ENCODE results near the gene CPPED1.

The CPPED1 gene

DNA sequence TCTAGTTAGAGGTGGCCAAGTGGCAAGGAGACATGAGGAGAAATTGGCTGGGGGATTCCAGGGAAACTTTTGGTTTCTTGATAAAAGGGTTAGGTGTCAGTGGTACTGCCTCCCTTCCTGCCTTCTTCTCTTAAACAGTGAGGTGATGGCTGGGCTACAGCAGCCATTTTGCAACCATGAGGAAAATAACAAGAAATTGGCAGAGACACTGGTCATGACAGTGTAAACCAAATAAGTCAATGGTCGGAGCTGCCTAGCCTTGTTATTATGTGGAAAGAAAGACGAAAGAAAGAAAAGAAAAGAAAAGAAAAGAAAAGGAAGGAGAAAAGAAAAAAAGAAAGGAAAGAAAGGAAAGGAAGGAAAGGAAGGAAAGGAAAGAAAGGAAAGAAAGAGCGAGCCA lies 63.9 kb downstream of the CPPED1 start:
- DNase-seq (ENCODE audit: low read depth in 1 of 2, low spot score in 1 of 2): no peak

DNA sequence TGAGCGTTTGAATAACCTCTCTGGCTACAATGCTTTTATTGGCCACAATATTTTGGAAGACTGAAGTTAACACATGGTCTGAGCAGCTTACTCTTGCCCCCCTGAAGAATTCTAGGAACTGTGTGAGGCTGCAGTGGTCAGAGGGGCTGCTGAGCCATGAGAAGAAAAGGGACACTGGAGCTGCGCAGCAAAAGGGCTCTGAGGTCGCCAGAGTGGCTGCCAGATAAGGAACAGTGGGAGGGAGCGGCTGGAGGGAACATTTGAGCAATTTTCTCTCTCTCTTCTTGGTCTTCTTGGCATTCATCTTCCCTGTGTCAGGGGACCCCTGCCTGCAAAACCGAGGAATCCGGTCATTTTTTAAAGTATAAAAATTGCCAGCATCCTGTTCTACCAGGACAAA lies 66.1 kb downstream of the CPPED1 start:
- no peak for DNase-seq (ENCODE audit: low read depth in 1 of 2, low spot score in 1 of 2)

DNA sequence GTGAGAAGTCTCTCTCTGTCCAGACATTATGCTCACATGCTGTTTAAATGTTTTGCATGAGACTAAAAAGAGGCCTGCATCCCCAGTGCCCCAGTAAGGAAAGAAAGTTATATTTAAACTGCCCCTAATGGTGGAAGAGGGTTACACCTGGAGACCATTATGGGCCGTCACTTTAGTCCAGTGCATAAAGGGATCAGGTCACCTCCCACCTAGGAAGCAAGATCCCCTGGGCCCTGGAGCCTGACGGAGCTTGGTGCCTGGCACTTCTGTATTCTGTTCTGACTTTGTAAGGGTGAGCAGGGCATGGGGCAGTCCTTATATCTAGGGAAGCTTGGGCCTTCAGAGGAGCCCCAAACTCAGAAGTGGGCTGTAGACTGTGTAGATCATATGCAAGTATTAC lies 67.9 kb downstream of the CPPED1 start:
- no peak for DNase-seq (ENCODE audit: low read depth in 1 of 2, low spot score in 1 of 2)

DNA sequence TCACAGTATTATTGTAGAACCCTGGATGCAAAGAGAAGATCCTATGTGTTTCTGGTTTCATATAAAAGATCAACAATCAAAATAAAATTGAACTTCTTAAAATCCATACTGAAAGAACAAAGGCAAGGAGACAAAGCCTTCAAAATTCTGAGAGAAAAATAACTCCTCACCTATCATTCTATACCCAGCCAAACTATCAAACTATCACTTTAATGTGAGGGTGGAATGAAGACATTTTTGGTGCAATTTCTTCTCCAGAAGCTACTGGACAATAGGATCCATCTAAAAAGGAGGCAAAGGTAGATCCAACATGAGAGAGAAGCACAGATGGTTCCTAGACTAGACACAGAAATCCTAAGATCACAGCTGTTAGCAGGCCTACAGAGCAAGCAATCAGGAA lies 71.1 kb downstream of the CPPED1 start:
- DNase-seq (ENCODE audit: low read depth in 1 of 2, low spot score in 1 of 2): no peak

DNA sequence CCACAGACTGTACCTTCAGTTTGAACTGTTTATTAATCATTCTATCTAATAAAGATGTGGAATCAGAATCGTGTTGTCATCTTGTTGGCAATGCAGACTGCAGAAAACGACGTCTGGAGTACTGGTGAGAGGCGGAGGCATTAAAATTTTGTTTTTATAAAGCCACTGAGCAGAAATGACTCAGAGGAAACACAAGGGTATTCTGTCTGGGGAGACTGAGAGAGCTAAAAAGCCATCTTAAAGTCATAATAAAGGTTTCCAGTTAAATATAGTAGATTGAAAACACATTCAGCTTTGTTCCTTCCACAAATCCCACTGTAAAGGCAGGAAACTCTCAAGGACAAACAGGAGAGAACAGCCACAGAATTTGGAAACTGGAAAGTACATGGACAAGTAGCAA lies 74.2 kb downstream of the CPPED1 start:
- no peak for DNase-seq (ENCODE audit: low read depth in 1 of 2, low spot score in 1 of 2)

DNA sequence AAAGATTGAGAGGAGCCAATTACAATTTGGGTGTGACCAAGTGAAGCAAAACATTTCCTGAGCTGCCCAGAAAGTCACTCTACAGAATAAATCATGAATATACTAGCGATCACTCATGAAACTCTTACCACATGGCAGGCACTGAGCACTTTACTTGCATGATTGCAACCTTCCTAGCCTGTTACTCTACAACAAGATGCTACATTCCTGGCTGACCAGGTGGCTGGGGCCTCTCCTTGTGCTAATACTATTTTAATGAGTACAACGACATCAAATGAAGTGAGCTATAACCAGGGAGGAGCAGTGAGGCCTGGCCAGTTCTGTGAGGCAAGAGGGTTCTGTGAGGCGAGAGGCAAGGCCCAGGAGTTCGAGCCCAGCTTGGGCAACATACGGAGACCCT lies 75.2 kb downstream of the CPPED1 start:
- DNase-seq (ENCODE audit: low read depth in 1 of 2, low spot score in 1 of 2): no peak

DNA sequence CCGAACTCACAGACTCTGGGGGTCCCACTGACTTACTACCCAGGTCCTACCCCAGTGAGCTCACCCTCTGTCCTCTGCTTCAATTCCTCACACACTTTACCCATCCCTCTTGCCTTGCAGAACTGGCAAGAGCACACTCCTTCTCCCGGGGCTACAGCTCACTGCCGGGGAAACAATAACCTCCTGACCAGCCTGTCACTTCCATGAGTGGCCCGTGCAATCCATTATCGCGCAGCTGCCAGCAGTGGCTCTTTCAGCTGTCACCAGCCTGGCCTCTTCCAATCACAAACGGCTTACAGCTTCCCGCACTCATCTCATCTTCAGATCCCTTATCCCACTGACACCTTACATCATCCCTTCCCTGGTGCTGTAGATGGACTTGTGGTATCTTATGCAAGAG lies 79.5 kb downstream of the CPPED1 start:
- DNase-seq (ENCODE audit: low read depth in 1 of 2, low spot score in 1 of 2): no peak

DNA sequence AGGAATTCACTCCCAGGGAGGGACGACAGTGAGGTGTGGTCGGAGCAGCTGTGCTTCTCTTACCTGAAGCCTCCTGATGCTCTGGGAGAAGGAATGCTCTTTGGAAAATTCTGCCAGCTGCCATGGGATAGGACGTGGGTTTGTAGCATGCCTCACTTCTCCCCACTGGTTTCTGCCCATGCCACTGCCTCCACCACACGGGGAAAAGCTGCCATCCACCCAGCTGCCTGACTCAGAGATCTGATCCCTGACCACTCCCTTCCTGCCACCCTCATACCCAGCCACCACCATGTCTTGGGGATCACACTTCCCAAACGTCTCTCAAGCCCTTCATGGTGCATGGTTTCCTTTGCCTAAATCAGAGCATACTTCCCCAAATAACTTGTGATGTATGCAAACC lies 80.0 kb downstream of the CPPED1 start:
- no peak for DNase-seq (ENCODE audit: low read depth in 1 of 2, low spot score in 1 of 2)

DNA sequence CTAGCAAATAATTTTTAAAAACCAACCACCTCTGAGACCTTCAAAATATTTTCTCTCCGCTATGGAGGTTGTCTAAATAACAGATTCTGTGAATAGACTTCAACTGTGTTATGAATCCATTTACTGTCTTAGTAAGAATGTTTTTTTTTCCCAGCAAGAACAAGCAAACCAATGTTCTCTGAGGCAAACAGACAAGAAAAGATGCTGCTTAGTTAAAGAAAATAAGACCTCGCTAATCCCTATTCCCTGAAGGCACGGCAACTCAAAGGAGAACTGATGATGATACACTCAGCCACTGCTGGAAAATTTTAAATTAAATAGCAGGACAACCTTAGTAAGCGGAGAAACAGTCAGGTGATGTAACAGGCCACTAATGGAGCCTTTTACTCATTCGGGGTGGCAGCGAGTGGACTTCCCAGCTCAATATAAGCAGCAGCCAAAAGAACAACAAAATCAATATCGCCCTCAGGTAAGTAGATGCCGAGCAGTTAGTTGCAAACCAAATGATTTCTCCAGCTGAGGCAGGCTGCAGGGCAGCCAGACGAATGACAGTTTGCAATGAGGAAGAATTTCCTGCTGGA lies 81.8 kb downstream of the CPPED1 start:
- no peak for DNase-seq (ENCODE audit: low read depth in 1 of 2, low spot score in 1 of 2)

DNA sequence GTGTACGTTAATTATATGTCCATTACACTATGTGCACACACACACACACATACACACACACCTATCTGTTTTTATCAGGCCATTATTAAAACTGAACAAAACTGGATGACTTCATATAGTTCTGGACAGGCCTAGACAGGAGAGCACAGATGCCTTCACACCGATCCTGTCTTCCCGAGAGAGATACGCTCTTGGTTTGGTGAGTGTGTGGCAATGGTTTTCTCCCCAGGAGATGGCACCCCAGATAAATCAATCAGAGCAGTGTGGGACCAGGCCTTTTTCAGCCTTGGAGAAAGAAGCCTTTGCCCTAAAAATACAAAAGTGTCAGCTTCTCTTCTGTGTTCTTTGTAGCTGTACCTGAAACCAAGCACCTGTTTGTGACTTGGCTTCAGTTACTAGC lies 83.7 kb downstream of the CPPED1 start:
- no peak for DNase-seq (ENCODE audit: low read depth in 1 of 2, low spot score in 1 of 2)

DNA sequence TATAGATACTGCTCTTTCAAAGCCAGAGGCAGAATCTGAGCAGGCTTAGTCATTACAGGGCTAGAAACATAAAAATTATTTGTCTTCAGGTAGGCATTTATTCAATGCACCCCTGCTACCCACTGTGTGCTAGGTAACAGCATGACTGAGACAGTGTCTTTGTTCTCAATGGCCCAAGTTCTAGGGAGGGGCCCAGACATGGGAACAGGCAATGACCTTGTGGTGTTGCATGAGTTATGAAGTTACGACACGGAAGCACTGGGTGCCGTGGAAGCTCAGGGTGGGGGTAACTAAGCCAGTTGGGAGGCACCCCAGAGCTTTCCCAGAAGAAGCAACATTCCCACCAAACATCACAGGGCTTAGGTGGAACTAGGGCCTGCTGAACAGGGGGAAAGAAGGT lies 87.0 kb downstream of the CPPED1 start:
- no peak for DNase-seq (ENCODE audit: low read depth in 1 of 2, low spot score in 1 of 2)

DNA sequence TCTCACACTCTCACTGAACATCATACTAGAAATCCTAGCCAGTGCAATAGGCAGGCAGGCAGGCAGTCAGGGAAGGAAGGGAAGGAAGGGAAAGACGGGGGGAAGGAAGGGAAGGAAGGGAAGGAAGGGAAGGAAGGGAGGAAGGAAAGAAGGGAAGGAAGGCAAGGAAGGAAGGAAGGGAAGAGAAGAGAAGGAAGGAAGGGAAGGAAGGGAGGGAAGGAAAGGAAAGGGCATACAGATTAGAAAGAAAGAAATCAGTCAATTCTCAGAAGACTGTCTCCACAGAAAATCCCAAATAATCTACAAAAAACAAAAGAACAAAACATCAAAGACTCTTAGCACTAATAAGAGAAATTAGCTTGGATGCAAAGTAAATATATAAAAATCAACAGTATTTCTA lies 93.9 kb downstream of the CPPED1 start:
- DNase-seq (ENCODE audit: low read depth in 1 of 2, low spot score in 1 of 2): no peak

DNA sequence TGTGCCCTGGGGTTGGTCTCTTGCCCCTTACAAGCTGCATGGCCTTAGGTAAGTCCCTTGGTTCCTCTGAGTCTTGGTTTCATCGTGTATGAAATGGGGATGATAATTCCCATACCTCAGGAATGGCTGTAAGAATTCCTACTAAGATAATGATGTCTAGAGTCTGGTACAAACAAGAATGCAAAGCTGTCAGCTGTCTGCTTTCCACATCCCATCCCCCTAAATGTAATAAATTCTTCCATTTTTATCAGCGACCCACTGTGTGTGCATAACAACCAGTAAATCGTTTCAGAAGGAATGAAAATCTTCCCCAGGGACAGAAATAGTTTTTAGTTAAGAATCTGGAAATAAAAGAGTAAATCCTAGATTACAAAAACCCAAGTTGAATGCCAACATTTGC lies 95.4 kb downstream of the CPPED1 start:
- no peak for DNase-seq (ENCODE audit: low read depth in 1 of 2, low spot score in 1 of 2)

DNA sequence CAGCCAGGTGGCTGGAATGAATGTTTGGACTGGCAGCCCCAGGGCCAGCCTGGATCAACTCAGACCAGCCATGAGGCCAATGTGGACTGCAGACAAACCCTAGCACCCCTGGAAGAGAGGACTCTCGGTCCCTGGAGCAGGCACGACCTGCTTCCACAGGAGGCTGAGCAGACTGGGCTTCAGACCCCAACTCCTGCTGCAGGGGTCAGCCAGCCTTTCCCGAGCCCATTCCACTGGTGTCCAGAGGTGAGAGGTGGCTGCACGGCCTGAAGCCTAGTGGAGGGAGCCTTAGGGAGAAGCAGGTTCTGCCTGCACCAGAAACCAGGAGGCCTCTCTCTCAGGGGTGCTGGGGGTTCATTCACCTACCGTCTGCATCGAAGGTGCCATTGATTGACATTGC lies 97.1 kb downstream of the CPPED1 start:
- DNase-seq (ENCODE audit: low read depth in 1 of 2, low spot score in 1 of 2): no peak

DNA sequence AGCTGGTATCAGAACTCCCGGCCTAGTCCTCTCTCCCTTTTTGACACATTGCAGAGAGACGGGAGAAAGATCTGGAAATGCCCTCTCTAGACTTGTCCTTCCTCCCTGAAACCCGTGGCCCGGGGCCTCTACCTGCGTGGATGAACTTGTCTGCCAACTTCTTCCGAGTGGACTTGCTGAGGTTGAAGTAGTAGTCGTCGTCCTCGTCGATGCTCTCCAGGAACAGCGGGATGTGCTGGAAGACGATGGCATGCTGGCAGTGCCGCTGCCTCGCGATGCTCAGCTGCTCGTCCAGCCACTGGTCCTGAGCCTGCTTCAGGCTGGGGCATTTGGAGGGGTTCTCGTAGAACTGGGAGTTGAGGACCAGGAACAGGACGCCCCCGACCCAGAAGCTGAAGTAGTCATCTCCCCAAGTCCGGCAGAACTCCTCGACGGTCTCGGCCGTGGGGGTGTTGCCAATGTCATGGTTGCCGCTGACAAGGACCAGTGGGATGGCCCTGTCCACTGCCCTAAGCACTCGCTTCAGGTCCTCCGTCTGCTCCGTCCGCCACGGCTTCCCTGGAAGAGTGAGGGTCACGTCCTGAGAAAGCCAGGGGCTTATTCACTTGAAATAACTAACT lies 99.1 kb downstream of the CPPED1 start:
- no peak for DNase-seq (ENCODE audit: low read depth in 1 of 2, low spot score in 1 of 2)

DNA sequence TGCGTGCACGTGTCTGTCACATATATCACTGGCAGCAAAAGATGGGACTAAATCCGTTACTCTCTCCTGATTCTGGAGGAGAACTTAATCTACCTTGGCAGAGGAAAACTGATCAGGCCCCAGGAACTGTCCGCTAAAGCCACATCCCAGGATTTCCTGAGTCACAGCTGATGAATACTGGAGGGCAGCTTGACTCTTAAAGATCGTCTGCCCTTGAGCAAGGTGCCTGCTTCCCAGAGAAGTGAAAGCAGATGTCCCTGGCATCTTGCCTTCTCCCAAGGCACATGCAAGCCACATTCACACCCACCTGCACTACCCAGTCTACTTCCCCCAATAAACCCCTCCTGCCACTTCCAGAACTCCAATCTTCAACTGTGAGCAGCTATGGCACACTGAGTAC lies 99.8 kb downstream of the CPPED1 start:
- no peak for DNase-seq (ENCODE audit: low read depth in 1 of 2, low spot score in 1 of 2)

DNA sequence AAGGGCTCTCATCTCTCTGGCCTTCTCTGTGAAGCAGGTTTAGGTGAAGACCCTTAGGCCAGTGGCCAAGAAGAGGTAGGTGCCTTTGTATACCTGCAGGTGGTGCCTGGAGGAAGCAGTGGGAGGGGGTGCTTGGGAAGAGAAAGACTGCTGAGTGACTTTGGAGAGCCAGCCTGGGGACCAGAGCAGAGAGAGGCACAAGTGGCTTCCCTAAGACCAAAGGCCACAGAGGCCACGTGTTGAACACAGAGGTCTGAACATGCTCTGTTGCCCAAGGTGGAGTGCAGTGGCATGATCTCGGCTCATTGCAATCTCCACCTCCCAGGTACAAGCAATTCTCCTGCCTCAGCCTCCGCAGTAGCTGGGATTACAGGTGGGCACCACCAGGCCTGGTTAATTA lies 103.5 kb downstream of the CPPED1 start:
- DNase-seq (ENCODE audit: low read depth in 1 of 2, low spot score in 1 of 2): no peak

DNA sequence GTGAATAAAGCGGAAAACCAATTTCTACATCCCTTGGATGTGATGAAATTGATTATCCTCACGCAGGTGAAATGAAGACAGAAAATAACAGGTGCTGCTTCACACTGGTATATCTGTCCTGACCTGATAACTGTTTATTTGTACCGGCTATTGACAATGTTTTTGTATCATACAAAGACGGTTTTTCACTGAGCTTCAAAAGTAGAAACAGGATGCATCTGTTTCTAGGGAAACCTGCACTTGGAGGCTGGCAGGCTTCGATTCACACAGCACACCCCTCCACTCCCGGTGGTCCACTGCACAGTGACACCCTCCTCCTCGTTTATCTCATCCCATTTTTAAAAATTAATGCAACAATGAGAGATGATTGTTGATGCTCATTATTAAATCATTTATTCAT lies 104.5 kb downstream of the CPPED1 start:
- DNase-seq (ENCODE audit: low read depth in 1 of 2, low spot score in 1 of 2): no peak

DNA sequence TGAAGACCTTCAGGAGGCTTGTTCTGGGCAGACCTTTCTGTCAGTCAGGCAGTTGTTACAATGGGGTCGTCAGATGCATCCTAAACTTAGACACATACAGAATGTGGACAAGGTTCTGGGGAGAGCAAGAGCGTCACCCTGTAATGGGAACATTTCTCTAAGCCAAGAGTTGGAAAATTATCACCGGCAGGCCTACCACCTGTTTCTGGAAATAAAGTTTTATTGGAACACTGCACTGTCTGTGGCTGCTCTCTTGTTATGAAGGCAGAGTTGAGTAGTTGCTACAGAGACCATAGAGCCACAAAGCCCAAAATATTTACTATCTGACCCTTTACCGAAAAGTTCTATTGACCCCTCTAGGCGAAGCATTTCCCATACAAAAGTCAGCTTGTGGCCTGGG lies 106.2 kb downstream of the CPPED1 start:
- no peak for DNase-seq (ENCODE audit: low read depth in 1 of 2, low spot score in 1 of 2)

DNA sequence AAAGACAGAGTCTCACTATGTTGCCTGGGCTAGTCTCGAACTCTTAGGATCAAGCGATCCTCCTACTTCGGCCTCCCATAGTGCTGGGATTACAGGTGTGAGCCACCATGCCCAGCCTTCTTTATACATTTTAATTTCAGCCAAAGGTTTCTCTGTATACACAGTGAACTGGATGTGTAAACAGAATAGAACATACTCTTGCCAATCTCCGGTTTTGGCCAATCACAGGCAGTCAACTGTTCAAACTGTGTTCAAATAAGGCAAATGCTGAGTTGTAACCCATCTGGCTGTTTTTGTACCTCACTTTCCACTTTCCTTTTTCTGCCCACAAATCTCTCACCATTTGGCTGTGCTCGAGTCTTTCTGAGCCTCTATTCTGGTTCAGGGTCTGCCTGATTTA lies 108.2 kb downstream of the CPPED1 start:
- no peak for DNase-seq (ENCODE audit: low read depth in 1 of 2, low spot score in 1 of 2)

DNA sequence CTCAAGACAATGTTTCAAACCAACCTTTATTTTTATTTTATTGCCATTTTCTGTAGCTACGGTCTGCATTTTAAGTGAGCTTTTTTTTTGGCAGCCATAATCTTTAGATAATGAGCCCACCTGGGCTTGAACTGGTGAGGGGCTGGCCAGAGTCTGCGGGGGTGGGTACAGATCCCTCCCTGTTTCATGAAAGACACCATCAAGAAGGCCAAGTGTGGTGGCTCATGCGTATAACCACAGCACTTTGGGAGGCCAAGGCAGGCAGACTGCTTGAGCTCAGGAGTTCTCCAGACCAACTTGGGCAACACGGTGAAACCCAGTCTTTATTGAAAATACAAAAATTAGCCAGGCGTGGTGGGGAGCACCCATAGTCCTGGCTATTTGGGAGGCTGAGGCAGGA lies 113.7 kb downstream of the CPPED1 start:
- no peak for DNase-seq (ENCODE audit: low read depth in 1 of 2, low spot score in 1 of 2)

DNA sequence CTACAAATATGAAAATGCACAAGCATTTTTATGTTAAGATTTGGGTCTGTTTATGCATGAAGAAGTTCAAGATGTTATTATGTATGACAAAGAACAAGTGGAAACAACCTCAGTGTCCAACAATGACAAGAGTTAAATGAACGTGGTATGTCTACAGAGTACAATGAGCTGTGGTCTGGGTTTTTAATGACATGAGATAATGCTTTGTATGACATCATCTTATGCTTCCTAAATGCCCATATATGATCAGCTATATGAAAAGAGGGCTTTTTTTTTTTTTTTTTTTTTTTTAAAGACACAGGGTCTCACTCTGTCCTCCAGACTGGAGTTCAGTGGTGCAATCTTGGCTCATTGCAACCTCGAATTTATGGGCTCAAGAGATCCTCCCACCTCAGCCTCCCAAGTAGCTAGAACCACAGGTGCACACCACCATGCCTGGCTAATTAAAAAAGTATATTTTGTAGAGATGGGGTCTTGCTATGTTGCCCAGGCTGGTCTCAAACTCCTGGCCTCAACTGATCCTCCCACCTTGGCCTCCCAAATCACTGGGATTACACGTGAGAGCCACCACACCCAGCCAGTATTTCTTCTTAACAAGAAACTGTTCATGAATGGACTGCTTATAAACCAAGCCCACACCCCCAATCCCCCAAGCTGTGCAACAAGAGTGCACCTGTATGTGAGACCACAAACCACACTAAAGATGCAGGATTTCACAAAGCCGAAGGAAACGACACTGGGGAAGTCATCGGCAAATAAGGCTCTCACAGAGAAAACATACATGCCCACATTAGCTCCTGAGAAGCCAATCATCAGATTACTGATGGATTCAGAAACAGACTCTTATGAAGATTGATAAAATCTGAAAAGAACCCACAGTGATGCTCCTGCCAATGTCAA lies 114.5 kb downstream of the CPPED1 start:
- DNase-seq (ENCODE audit: low read depth in 1 of 2, low spot score in 1 of 2): no peak

DNA sequence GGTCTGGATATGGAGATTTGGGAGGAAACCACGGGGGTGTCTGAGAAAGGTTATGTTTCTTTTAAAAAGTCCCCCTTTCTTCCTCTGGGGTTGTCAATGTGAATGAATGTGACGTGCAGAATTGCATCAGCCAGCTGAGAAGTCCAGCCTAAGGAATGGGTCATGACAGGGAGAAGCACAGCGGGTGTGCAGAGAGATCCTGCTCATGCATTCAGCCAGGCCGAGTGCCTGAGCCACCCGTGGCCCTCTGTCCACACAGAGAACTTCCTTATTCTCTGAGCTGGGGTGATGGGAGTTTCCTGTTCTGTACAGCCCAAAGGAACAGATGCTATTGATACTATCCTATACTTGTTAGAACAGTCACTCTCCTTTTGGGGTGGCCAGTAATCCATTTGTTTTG lies 117.9 kb downstream of the CPPED1 start:
- no peak for DNase-seq (ENCODE audit: low read depth in 1 of 2, low spot score in 1 of 2)

Data from activated CD4-positive, alpha-beta T cell treated with anti-CD3 and anti-CD28 coated beads, Interleukin-2, amount 50 U/mL, for 24 hours (primary cell).